CD1c-positive myeloid dendritic cell (primary cell): ENCODE data around the gene KCTD21.
"Not testable (repeated sequence)": the region's sequence is repeated elsewhere in the genome, so short reads cannot be mapped to it uniquely, and the experiment has no call there.

Experiments
- DNase-seq: peaks from one replicate; pipeline ENCODE4 v3.0.0-alpha.2; 2016; ENCODE audit errors: extremely low spot score

Gene KCTD21

DNA sequence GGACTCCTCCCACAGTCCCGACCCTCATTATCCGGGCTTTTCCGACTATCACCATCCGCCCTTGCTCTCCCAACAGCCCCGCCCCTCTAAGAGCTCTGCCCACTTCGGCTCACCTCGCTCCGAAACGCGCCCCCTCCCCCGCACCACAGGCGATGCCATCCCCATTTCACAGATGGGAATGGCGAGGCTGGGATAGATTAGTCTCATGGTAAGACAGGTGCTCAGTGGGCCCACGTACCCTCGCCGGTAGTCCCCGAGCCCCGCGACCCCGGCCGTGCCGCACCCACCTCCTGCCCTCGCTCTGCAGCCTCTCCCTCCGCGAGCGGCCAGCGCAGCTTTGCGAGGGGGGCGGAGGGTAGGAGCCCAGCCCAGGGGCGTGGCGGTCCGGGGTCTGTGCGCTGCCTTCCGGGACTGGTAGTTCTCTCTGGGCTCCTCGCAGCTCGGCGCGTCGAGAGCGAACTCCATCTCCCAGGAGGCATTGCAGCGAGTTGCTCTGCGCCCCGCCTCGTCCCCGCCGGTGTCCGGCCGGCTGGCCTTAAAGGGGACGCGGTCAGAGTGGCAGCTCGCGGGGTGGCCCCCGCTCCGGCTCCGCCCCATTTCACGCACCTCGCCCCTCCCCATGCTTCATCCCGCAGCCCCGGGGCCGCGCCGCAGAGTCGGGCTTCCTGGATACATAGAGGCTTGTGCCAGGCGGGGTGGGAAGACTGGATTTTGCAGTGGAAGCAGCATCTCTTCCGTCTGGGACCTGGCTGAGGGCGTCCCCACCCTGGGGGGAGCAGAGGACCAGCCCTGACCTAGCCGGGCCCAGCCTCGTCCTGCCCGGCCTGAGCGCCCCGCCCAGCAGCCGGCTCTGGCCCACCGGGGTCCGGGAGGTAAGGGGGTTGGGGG, at the start of gene KCTD21, which contains the start of gene USP35:
KCTD21 (minus strand) TSS at position 341 of the 888 bp plus-strand sequence. CDS start 14,072 bp downstream, outside the sequence.
USP35 (plus strand) TSS at position 634 of the 888 bp plus-strand sequence. CDS start 7,327 bp downstream, outside the sequence.
- peak; percentile 97 for DNase-seq

- DNase-seq, result no peak
Measured at GRCh38 chr11:78237293-78238046, 49.0 kb upstream of the KCTD21 start.

DNA sequence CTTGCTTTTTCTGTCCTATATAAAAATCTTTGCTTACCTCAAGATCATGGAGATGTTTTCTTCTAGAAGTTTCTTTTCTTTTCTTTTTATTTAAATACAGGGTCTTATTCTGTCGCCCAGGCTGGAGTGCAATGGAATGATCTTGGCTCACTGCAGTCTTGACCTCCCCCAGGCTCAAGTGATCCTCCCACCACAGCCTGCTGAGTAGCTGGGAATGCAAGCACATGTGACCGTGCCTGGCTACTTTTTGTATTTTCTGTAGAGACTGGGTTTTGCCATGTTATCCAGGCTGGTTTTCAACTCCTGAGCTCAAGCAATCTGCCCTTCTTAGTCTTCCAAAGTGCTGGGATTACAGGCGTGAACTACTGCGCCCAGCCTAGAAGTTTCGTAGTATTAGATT, 45.6 kb upstream of the KCTD21 start:
- DNase-seq, result no peak

DNA sequence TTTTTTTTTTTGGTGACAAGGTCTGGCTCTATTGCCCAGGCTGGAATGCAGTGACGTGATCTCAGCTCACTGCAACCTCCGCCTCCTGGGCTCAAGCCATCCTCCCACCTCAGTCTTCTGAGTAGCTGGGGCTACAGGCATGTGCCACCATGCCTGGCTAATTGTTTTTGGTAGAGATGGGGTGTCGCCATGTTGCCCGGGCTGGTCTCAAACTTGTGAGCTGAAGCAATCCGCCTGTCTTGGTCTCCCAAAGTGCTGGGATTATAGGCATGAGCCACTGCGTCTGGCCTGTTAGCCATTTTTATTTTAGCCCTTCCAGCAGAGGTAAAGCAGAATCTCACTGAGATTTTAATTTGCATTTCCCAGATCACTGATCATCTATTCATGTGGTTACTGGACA, 44.6 kb upstream of the KCTD21 start:
- not testable (repeated sequence) for DNase-seq

- DNase-seq, result no peak
Measured at GRCh38 chr11:78231962-78232501, 43.6 kb upstream of the KCTD21 start.

- DNase-seq, result no peak
Measured at GRCh38 chr11:78230161-78230877, 41.9 kb upstream of the KCTD21 start.

DNA sequence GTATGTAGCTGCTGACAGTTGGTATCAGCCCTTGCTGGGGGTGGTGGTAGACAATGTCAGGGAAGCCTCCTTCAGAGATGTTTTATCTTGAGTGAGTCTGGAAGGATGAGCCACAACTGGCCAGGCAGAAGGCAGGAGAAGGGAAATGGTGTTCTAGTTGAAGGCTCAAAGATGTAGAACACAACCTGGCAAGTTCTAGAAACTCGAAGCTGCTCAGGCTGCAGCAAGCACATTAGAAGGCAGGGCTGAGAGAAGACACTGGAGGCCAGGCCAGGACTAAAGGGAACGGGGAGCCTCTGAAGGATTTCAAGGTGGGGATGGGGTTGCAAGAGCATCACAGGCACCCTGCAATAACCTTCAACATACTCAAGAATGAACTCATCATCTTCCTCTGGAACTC, 40.7 kb upstream of the KCTD21 start:
- no peak for DNase-seq

DNA sequence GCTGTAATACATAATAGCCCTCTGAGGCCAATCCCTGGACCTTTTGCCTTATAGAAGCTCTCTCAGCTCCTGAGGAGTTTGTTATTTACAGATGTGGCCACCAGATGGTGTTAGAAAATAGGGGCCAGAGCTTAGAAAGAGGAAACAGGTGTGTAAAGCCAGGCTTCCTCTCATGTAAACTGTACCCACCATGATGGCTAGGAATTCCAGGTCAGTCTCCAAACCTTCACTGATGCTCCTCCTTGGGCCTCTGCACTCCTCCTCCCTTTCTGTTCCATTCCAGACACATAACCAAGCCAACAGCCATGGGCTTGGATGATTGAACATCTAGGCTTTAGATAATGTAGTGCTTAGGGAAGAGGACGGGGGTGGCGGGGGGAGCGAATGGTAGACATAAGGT, 40.0 kb upstream of the KCTD21 start:
- peak; percentile 61 for DNase-seq

GRCh38 chr11:78227921-78228320, 39.5 kb upstream of the KCTD21 start:
- no peak for DNase-seq

- DNase-seq, result no peak
Measured at GRCh38 chr11:78226684-78227680, 38.6 kb upstream of the KCTD21 start.

DNA sequence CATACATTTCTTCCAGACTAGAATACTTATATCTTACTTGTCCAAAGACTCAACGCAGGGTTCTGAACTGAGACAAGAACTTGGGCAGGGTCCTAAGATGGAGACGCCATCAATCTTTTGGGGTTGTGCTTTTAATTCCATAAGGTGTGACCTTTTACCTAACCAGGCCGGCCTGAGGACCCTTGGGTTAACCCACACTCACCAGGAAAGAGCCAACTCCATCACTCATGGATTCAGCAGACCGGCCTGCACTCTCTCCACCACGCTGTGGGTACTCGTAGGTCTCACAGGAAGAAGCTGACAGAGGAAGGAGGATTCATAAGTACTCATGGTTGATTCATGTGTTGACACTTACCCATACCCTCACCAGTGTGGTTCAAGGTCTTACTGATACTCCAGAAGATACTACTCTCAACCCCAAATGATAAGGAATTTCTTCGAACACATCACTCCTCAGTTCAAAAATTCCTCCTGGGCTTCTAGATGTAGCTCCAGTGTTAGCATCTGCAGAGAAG, 36.5 kb upstream of the KCTD21 start:
- no peak for DNase-seq

DNA sequence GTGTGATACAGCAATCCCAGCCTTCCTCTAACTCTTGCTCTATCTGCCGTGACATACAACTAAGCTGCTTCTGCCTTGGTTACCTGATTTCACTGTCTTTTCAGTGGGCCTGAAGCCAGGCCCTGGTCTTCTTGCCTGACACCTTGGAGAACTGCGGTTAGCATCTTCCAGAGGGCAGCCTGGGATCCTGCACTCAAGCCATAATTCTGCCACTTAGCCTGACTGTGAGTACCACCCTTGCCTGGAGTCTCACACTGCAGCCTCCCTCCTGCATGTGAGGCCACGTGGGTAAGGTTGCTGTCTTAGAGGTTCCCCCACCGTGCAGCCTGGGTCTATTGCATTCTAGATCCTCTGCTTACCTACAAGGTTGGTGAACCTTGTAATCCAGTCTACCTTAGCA, 36.1 kb upstream of the KCTD21 start:
- no peak for DNase-seq

GRCh38 chr11:78223320-78223954, 35.0 kb upstream of the KCTD21 start:
- DNase-seq, result no peak

GRCh38 chr11:78222726-78223125, 34.3 kb upstream of the KCTD21 start:
- not testable (repeated sequence) for DNase-seq

DNA sequence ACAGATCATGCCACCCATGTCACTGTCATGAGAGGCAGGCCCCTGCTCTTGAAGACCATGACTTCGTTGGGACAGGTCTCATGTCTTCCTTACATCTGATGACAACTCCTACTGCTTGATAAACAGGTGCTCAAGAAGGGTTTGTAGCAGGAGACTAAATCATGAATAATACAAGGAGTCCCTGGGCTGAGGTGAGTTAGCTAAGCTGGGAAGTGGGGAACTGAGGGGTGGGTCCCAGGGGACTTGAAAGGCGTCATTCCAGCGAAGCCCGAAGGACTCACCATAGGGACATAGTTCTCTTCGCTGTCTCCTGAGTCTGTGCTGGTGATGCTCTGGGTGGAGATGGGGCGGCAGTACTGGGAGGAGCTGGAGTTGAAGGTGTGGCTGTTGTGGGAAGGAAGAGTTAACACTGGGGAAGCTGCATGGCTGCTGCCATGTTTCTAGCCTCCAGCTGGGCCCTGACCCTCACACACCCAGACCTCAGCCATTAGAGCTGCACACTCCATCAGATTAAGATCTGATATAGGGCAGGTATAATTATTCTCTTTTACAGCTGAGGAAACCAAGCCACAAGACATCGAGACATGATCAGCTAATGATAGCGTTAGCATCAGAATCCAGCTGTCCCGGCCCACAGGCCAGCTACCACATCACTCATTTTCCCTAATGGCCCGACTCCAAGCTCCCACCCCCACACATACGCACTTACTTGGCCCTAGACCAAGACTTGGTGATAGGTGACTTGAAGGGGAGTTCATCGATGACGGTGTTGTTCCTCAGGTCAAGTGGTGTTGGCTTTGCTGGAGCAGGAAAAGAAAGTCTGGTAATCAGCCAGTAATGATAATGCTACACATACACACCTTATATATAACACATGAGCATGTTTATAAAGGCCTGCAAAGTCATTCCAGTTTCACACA, 33.2 kb upstream of the KCTD21 start:
- no peak for DNase-seq

GRCh38 chr11:78220218-78221157, 32.1 kb upstream of the KCTD21 start:
- DNase-seq, result no peak

- DNase-seq, result no peak
Measured at GRCh38 chr11:78219493-78220217, 31.2 kb upstream of the KCTD21 start.
